ENCODE measurements around the gene L3MBTL1. TPM values are rescaled to one million over a fixed set of nuclear protein-coding genes. Genes with fewer than 3 reads are reported as not detected.

The L3MBTL1 gene
- total RNA-seq, 1 donor from 2014 or later: 6.0 TPM

GRCh38 chr20:43571310-43571709 lies 63.8 kb downstream of the L3MBTL1 start:
- Histone ChIP-seq H3K4me3 (ENCODE audit: low read depth, low read length) (no peak overlapping the region), H3K27me3 (ENCODE audit: control insufficient read depth, insufficient read depth, low read length) (no peaks in the 10 kb centered on the region), H3K36me3 (ENCODE audit: control insufficient read depth, insufficient read depth, low read length) (no peaks in the 10 kb centered on the region)
- no peak for DNase-seq (ENCODE audit: low read depth)
- TF ChIP-seq, protein P1, sequence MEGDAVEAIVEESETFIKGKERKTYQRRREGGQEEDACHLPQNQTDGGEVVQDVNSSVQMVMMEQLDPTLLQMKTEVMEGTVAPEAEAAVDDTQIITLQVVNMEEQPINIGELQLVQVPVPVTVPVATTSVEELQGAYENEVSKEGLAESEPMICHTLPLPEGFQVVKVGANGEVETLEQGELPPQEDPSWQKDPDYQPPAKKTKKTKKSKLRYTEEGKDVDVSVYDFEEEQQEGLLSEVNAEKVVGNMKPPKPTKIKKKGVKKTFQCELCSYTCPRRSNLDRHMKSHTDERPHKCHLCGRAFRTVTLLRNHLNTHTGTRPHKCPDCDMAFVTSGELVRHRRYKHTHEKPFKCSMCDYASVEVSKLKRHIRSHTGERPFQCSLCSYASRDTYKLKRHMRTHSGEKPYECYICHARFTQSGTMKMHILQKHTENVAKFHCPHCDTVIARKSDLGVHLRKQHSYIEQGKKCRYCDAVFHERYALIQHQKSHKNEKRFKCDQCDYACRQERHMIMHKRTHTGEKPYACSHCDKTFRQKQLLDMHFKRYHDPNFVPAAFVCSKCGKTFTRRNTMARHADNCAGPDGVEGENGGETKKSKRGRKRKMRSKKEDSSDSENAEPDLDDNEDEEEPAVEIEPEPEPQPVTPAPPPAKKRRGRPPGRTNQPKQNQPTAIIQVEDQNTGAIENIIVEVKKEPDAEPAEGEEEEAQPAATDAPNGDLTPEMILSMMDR (IDR thresholded peaks at IDR 0.05; ENCODE audit: insufficient read depth, low read length, poor library complexity, severe bottlenecking): no peak

GRCh38 chr20:43571771-43572170 lies 64.3 kb downstream of the L3MBTL1 start:
- H3K4me3 ChIP-seq (ENCODE audit: low read depth, low read length): no peak overlapping the region
- no peak for DNase-seq (ENCODE audit: low read depth)
- no peaks in the 10 kb centered on the region for H3K36me3 ChIP-seq (ENCODE audit: control insufficient read depth, insufficient read depth, low read length)
- TF ChIP-seq, protein P1 (IDR thresholded peaks at IDR 0.05; ENCODE audit: insufficient read depth, low read length, poor library complexity, severe bottlenecking): no peak
- H3K27me3 ChIP-seq (ENCODE audit: control insufficient read depth, insufficient read depth, low read length): no peaks in the 10 kb centered on the region

GRCh38 chr20:43572891-43573290 lies 65.4 kb downstream of the L3MBTL1 start:
- Histone ChIP-seq H3K27me3 (ENCODE audit: control insufficient read depth, insufficient read depth, low read length) (no peaks in the 10 kb centered on the region), H3K4me3 (ENCODE audit: low read depth, low read length) (no peak overlapping the region), H3K36me3 (ENCODE audit: control insufficient read depth, insufficient read depth, low read length) (no peaks in the 10 kb centered on the region)
- DNase-seq (ENCODE audit: low read depth): no peak
- TF ChIP-seq, protein P1 (IDR thresholded peaks at IDR 0.05; ENCODE audit: insufficient read depth, low read length, poor library complexity, severe bottlenecking): no peak

DNA sequence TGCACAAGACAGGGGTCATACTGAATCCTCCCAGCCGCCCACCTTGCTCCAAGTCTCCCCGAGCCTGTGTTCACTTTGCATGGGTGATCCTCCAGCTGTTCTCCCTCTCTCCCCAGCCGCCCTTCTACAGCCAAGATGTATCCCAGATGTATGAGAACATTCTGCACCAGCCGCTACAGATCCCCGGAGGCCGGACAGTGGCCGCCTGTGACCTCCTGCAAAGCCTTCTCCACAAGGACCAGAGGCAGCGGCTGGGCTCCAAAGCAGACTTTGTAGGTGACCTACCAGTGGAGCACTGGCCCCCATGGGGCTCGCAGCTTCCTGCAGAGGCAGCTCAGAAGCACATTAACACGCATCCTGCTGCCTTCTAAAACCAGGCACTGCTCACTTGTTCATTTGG lies 68.6 kb downstream of the L3MBTL1 start:
- no peaks in the 10 kb centered on the region for H3K27me3 ChIP-seq (ENCODE audit: control insufficient read depth, insufficient read depth, low read length)
- DNase-seq (ENCODE audit: low read depth): no peak
- H3K36me3 ChIP-seq (ENCODE audit: control insufficient read depth, insufficient read depth, low read length): no peaks in the 10 kb centered on the region
- TF ChIP-seq, protein P1 (IDR thresholded peaks at IDR 0.05; ENCODE audit: insufficient read depth, low read length, poor library complexity, severe bottlenecking): no peak
- no peak overlapping the region for H3K4me3 ChIP-seq (ENCODE audit: low read depth, low read length)

GRCh38 chr20:43579861-43580793 lies 72.6 kb downstream of the L3MBTL1 start:
- DNase-seq (ENCODE audit: low read depth): no peak
- Histone ChIP-seq H3K4me3 (ENCODE audit: low read depth, low read length) (no peak overlapping the region), H3K36me3 (ENCODE audit: control insufficient read depth, insufficient read depth, low read length) (no peaks in the 10 kb centered on the region), H3K27me3 (ENCODE audit: control insufficient read depth, insufficient read depth, low read length) (no peaks in the 10 kb centered on the region)
- TF ChIP-seq, protein P1 (IDR thresholded peaks at IDR 0.05; ENCODE audit: insufficient read depth, low read length, poor library complexity, severe bottlenecking): no peak
